ENCODE data around the gene DNAJC12.

The DNAJC12 gene

DNA sequence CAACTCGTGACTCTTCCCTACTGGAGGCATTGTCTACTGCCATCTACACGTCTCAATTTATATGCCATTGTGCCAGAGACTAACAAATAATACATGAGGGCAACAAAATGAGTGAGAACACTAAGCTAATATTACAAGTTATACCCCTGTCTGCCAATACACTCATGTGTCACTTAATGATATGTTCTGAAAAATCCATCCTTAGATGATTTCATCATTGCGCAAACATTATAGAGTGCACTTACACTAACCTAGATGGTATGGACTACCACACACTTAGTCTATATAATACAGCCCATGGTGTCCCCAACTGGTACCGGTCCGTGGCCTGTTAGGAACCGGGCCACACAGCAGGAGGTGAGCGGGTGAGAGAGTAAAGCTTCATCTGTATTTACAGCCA is 77.7 kb downstream of the DNAJC12 start:
- DNase-seq: no peak
